MM.1S (cell line): Measurements from ENCODE around the gene SLC16A12.

Experiments used
- DNase-seq: peaks from one replicate; pipeline ENCODE4 v3.0.0-alpha.2; 2015
- H2AFZ ChIP-seq: fragments of 300-600 bp; sonication (generic); 2 replicates; pipeline ENCODE4 v1.6.0; 2016; ENCODE audit warnings: antibody characterized with exemption, low read length
- H3F3A ChIP-seq: fragments of 300-600 bp; sonication (generic); 2 replicates; pipeline ENCODE4 v1.6.1; 2016; ENCODE audit warnings: mild to moderate bottlenecking, antibody characterized with exemption, low read length, moderate library complexity, mixed read lengths; ENCODE audit not compliant: insufficient read depth
- H3K27ac ChIP-seq: fragments of 300-600 bp; sonication (generic); 2 replicates; pipeline ENCODE4 v1.5.1; 2016; ENCODE audit warnings: mild to moderate bottlenecking, low read length
- H3K27me3 ChIP-seq: fragments of 300-600 bp; sonication (generic); replicated peaks from 2 replicates; pipeline ENCODE4 v1.6.0; 2016; ENCODE audit warnings: low read length; ENCODE audit not compliant: insufficient read depth
- H3K36me3 ChIP-seq: fragments of 300-600 bp; sonication (generic); replicated peaks from 2 replicates; pipeline ENCODE4 v1.6.1; 2016; ENCODE audit warnings: mild to moderate bottlenecking, low read length, mixed read lengths; ENCODE audit not compliant: insufficient read depth
- H3K4me1 ChIP-seq: fragments of 300-600 bp; sonication (generic); 2 replicates; pipeline ENCODE4 v1.6.1; 2016; ENCODE audit warnings: low read length, mixed read lengths
- H3K4me2 ChIP-seq: fragments of 300-600 bp; sonication (generic); 2 replicates; pipeline ENCODE4 v1.6.0; 2016; ENCODE audit warnings: low read depth, low read length
- H3K4me3 ChIP-seq: fragments of 300-600 bp; sonication (generic); 2 replicates; pipeline ENCODE4 v1.5.1; 2016; ENCODE audit warnings: low read length, mixed read lengths
- H3K79me2 ChIP-seq: fragments of 300-600 bp; sonication (generic); 2 replicates; pipeline ENCODE4 v1.6.1; 2016; ENCODE audit warnings: mixed run types, low read length, mixed read lengths
- H3K9ac ChIP-seq: fragments of 300-600 bp; sonication (generic); 2 replicates; pipeline ENCODE4 v1.6.1; 2016; ENCODE audit warnings: low read length, mixed read lengths
- H3K9me2 ChIP-seq: fragments of 300-600 bp; sonication (generic); replicated peaks from 2 replicates; pipeline ENCODE4 v1.6.1; 2016; ENCODE audit warnings: mild to moderate bottlenecking, low read length, mixed read lengths; ENCODE audit not compliant: insufficient read depth
- H3K9me3 ChIP-seq: fragments of 300-600 bp; sonication (generic); replicated peaks from 2 replicates; pipeline ENCODE4 v1.6.1; 2016; ENCODE audit warnings: mild to moderate bottlenecking, low read length, mixed read lengths; ENCODE audit not compliant: insufficient read depth
- H4K20me1 ChIP-seq: fragments of 300-600 bp; sonication (generic); 2 replicates; pipeline ENCODE4 v1.6.1; 2016; ENCODE audit warnings: mild to moderate bottlenecking, low read length, moderate library complexity, mixed read lengths; ENCODE audit not compliant: insufficient read depth
- EZH2 ChIP-seq: fragments of 300-600 bp; sonication (generic); optimal IDR thresholded peaks from 2 replicates; pipeline ENCODE3; 2017; ENCODE audit warnings: low read depth, mild to moderate bottlenecking, antibody characterized with exemption, low read length, mixed read lengths
- EZH2phosphoT487 ChIP-seq: fragments of 300-600 bp; sonication (generic); IDR thresholded peaks from 2 replicates; pipeline ENCODE4 v1.6.1; 2018; ENCODE audit warnings: antibody characterized with exemption, low read length
- TF ChIP-seq, protein P1 (sequence below): fragments of 300-600 bp; sonication (generic); IDR thresholded peaks from 2 replicates; pipeline ENCODE4 v1.5.1; 2016; ENCODE audit warnings: antibody characterized with exemption, low read length, mixed read lengths

The SLC16A12 gene

DNA sequence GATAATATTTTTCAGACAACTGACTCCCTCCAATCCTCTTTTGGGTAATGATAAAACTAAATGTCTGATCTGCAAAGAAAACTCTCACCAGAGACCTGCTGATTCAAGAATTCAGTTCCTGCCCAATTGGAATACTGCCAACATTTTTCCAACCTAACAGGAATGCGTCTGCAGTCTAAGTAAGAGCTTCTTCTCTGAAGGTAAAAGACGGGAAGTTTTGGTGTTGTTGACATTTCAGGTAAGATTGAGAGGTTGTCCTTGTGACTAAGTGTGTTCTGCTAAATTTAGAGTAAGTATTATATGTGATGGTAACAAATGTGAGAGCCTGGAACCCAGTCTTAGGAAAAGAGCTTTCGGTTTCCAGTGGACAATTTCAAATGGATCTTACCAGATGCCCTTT, 103.4 kb downstream of the SLC16A12 start:
- no peak overlapping the region for H3K9ac ChIP-seq
- H3K4me3 ChIP-seq: no peak overlapping the region
- H3K27ac ChIP-seq: no peak overlapping the region
- no peaks in the 10 kb centered on the region for H3K9me3 ChIP-seq
- H3K9me2 ChIP-seq: no peaks in the 10 kb centered on the region
- DNase-seq: no peak
- TF ChIP-seq EZH2 (no peak), EZH2phosphoT487 (no peak)
- TF ChIP-seq, protein P1, sequence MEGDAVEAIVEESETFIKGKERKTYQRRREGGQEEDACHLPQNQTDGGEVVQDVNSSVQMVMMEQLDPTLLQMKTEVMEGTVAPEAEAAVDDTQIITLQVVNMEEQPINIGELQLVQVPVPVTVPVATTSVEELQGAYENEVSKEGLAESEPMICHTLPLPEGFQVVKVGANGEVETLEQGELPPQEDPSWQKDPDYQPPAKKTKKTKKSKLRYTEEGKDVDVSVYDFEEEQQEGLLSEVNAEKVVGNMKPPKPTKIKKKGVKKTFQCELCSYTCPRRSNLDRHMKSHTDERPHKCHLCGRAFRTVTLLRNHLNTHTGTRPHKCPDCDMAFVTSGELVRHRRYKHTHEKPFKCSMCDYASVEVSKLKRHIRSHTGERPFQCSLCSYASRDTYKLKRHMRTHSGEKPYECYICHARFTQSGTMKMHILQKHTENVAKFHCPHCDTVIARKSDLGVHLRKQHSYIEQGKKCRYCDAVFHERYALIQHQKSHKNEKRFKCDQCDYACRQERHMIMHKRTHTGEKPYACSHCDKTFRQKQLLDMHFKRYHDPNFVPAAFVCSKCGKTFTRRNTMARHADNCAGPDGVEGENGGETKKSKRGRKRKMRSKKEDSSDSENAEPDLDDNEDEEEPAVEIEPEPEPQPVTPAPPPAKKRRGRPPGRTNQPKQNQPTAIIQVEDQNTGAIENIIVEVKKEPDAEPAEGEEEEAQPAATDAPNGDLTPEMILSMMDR: no peak
- H3K27me3 ChIP-seq: no peaks in the 10 kb centered on the region
- H3K4me2 ChIP-seq: no peak overlapping the region
- no peaks in the 10 kb centered on the region for H3K4me1 ChIP-seq
- H3K36me3 ChIP-seq: no peaks in the 10 kb centered on the region
- no peak overlapping the region for H2AFZ ChIP-seq
- H3K79me2 ChIP-seq: no peaks in the 10 kb centered on the region
- no peaks in the 10 kb centered on the region for H3F3A ChIP-seq
- H4K20me1 ChIP-seq: no peaks in the 10 kb centered on the region

DNA sequence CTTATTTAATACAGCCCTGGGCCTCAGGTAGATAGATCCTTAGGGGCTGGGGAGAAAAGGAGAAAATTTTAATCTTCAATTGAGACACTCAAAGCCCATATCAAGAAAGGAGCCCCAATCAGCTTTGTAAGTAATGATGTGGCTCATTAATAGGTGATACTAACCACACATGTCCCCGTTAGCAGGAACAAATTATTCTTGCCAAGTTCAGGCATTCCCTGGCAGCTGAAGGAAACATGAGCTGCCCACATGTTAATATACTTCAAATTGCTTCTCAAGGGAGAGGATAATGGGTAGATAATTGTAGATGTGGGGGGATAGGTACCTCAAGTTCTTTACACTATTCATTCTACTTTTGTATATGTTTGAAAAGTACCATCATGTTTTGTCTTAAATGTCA, 106.5 kb downstream of the SLC16A12 start:
- H3K4me1 ChIP-seq: no peaks in the 10 kb centered on the region
- DNase-seq: no peak
- no peaks in the 10 kb centered on the region for H3K36me3 ChIP-seq

DNA sequence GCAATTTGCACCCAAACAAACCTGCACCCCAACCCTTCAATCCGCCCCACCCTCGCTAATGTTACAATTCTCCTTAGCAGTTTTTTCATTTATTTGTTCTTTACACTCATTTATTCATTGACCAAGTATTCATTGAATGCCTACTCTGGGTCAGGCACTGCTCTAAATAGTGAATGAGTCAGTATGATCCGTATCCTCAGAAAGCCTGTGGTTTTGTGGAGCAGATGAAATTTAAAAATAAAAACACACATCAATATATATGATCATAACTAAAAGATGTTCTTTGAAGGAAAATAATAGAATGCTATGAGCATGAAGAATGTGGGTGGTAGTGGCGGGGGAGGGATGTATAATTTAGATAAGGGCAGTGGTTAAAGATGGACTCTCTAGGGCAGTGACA, 107.8 kb downstream of the SLC16A12 start:
- no peaks in the 10 kb centered on the region for H4K20me1 ChIP-seq
- H3K27ac ChIP-seq: no peak overlapping the region
- H3K36me3 ChIP-seq: no peaks in the 10 kb centered on the region
- no peak for DNase-seq
- H2AFZ ChIP-seq: no peak overlapping the region
- H3K79me2 ChIP-seq: no peaks in the 10 kb centered on the region
- H3K9me2 ChIP-seq: no peaks in the 10 kb centered on the region
- no peaks in the 10 kb centered on the region for H3K27me3 ChIP-seq
- no peak overlapping the region for H3K4me2 ChIP-seq
- H3K9me3 ChIP-seq: no peaks in the 10 kb centered on the region
- TF ChIP-seq EZH2phosphoT487: no peak
- TF ChIP-seq, protein P1: no peak
- no peak for TF ChIP-seq EZH2
- no peaks in the 10 kb centered on the region for H3F3A ChIP-seq
- no peak overlapping the region for H3K4me3 ChIP-seq
- no peak overlapping the region for H3K9ac ChIP-seq
- H3K4me1 ChIP-seq: no peaks in the 10 kb centered on the region

More for the DNA sequence above, 106.5 kb downstream of the SLC16A12 start:
- Histone ChIP-seq H3K9ac (no peak overlapping the region), H3K9me3 (no peaks in the 10 kb centered on the region), H2AFZ (no peak overlapping the region), H3K4me3 (no peak overlapping the region), H3K79me2 (no peaks in the 10 kb centered on the region), H4K20me1 (no peaks in the 10 kb centered on the region), H3K27ac (no peak overlapping the region), H3K4me2 (no peak overlapping the region), H3F3A (no peaks in the 10 kb centered on the region), H3K27me3 (no peaks in the 10 kb centered on the region), H3K9me2 (no peaks in the 10 kb centered on the region)
- TF ChIP-seq, protein P1: no peak
- no peak for TF ChIP-seq EZH2phosphoT487
- TF ChIP-seq EZH2: no peak
